HepG2 (cell line): Measurements from ENCODE around the gene MBOAT7. TPM values are rescaled to one million over a fixed set of nuclear protein-coding genes. Genes with fewer than 3 reads are reported as not detected.

Source experiments
- CHD4 ChIP-seq: fragments of 200-600 bp; sonication (generic); IDR thresholded peaks from 2 replicates; pipeline ENCODE4 v1.7.0; 2017; ENCODE audit warnings: mild to moderate bottlenecking, low read length, borderline replicate concordance
- EZH2 ChIP-seq: conservative IDR thresholded peaks from 2 replicates; pipeline ENCODE4 v1.6.1; 2012; ENCODE audit warnings: mild to moderate bottlenecking, low read depth, low read length, moderate library complexity
- FOXJ3 ChIP-seq: sonication (generic); formaldehyde crosslinking; IDR thresholded peaks from 2 replicates; pipeline ENCODE4 v1.4.0; 2020; ENCODE audit warnings: missing genetic modification reagents, mild to moderate bottlenecking, borderline replicate concordance
- GTF2F1 ChIP-seq: fragments of 150-350 bp; IDR thresholded peaks from 2 replicates; pipeline ENCODE4 v1.6.1; 2014; ENCODE audit warnings: low read length
- MBNL3 ChIP-seq: fragments of 250-450 bp; sonication (Bioruptor Pico); conservative IDR thresholded peaks from 2 replicates; pipeline ENCODE4 v1.8.0; 2022; ENCODE audit warnings: mild to moderate bottlenecking, inconsistent platforms
- MTA1 ChIP-seq: sonication (generic); formaldehyde crosslinking; IDR thresholded peaks from 2 replicates; pipeline ENCODE4 v1.4.0; 2020; ENCODE audit warnings: missing genetic modification reagents, mild to moderate bottlenecking, borderline replicate concordance
- NAIF1 ChIP-seq: sonication (generic); formaldehyde crosslinking; IDR thresholded peaks from 2 replicates; pipeline ENCODE4 v1.5.0; 2020; ENCODE audit warnings: mild to moderate bottlenecking, missing genetic modification reagents, borderline replicate concordance
- NCOA5 ChIP-seq: sonication (generic); formaldehyde crosslinking; IDR thresholded peaks from 2 replicates; pipeline ENCODE4 v1.4.0; 2020; ENCODE audit warnings: missing genetic modification reagents
- NR1H2 ChIP-seq: sonication (generic); formaldehyde crosslinking; IDR thresholded peaks from 2 replicates; pipeline ENCODE4 v1.8.1; 2022; ENCODE audit warnings: low read depth, missing genetic modification reagents, borderline replicate concordance
- PCBP1 ChIP-seq: fragments of 200-400 bp; formaldehyde crosslinking; IDR thresholded peaks from 2 replicates; pipeline ENCODE4 v1.6.1; 2017; ENCODE audit warnings: mild to moderate bottlenecking, low read depth, low read length, borderline replicate concordance
- POLR2A ChIP-seq, 2 experiments: IDR thresholded peaks; 2 replicates each; pipeline ENCODE4 v1.6.1; 2011; ENCODE audit warnings: low read depth in 2 of 2, low read length in 2 of 2, mild to moderate bottlenecking in 1 of 2, moderate library complexity in 1 of 2; ENCODE audit not compliant: insufficient read depth in 1 of 2
- PRPF4 ChIP-seq: fragments of 200-400 bp; formaldehyde crosslinking; IDR thresholded peaks from 2 replicates; pipeline ENCODE4 v1.6.1; 2016; ENCODE audit warnings: low read length, low read depth; ENCODE audit not compliant: poor library complexity, severe bottlenecking
- RBM22 ChIP-seq: fragments of 200-400 bp; formaldehyde crosslinking; optimal IDR thresholded peaks from 2 replicates; pipeline ENCODE3; 2017; ENCODE audit warnings: mild to moderate bottlenecking, low read length, moderate library complexity
- RBM39 ChIP-seq: fragments of 200-400 bp; formaldehyde crosslinking; IDR thresholded peaks from one replicate; pipeline ENCODE4 v1.6.1; 2018; ENCODE audit warnings: antibody characterized with exemption, mild to moderate bottlenecking, low read depth, low read length; ENCODE audit not compliant: poor library complexity, severe bottlenecking
- REXO4 ChIP-seq: sonication (generic); formaldehyde crosslinking; IDR thresholded peaks from 2 replicates; pipeline ENCODE4 v1.8.0; 2022; ENCODE audit warnings: missing genetic modification reagents, mild to moderate bottlenecking, borderline replicate concordance
- SKI ChIP-seq: fragments of 450-650 bp; IDR thresholded peaks from one replicate; pipeline ENCODE4 v1.6.1; 2018; ENCODE audit warnings: mild to moderate bottlenecking; ENCODE audit not compliant: partially characterized antibody
- SP1 ChIP-seq, 2 experiments: fragments of 450-650 bp in 1 of 2; sonication (generic) in 1 of 2; formaldehyde crosslinking in 1 of 2; IDR thresholded peaks; 2 replicates each; pipeline versions ENCODE4 v1.4.0 to v1.6.1; 2016 to 2020; ENCODE audit warnings: missing genetic modification reagents in 1 of 2
- ZBTB3 ChIP-seq: sonication (generic); formaldehyde crosslinking; IDR thresholded peaks from 2 replicates; pipeline ENCODE4 v1.4.0; 2020; ENCODE audit warnings: low read depth, mild to moderate bottlenecking, moderate library complexity, missing genetic modification reagents, borderline replicate concordance
- ZFP62 ChIP-seq: sonication (generic); formaldehyde crosslinking; IDR thresholded peaks from 2 replicates; pipeline ENCODE4 v1.4.0; 2020; ENCODE audit warnings: missing genetic modification reagents
- ZNF430 ChIP-seq: sonication (generic); formaldehyde crosslinking; IDR thresholded peaks from 2 replicates; pipeline ENCODE4 v1.9.0; 2021; ENCODE audit warnings: mild to moderate bottlenecking, missing genetic modification reagents
- ZNF569 ChIP-seq: sonication (generic); formaldehyde crosslinking; IDR thresholded peaks from 2 replicates; pipeline ENCODE4 v1.5.0; 2020; ENCODE audit warnings: mild to moderate bottlenecking, missing genetic modification reagents, moderate library complexity, borderline replicate concordance
- ZNF607 ChIP-seq: sonication (generic); formaldehyde crosslinking; IDR thresholded peaks from 2 replicates; pipeline ENCODE4 v1.5.1; 2020; ENCODE audit warnings: missing genetic modification reagents, mild to moderate bottlenecking, borderline replicate concordance
- ZNF660 ChIP-seq: sonication (generic); formaldehyde crosslinking; IDR thresholded peaks from 2 replicates; pipeline ENCODE4 v1.5.1; 2020; ENCODE audit warnings: mild to moderate bottlenecking, low read depth, missing genetic modification reagents, borderline replicate concordance
- ZNF7 ChIP-seq: IDR thresholded peaks from 2 replicates; pipeline ENCODE4 v1.6.1; 2016; ENCODE audit warnings: missing biosample characterization, missing genetic modification reagents
- ZNF749 ChIP-seq: sonication (generic); formaldehyde crosslinking; IDR thresholded peaks from 2 replicates; pipeline ENCODE4 v1.8.0; 2022; ENCODE audit warnings: mild to moderate bottlenecking, missing genetic modification reagents, moderate library complexity, borderline replicate concordance
- ZNF761 ChIP-seq: sonication (generic); formaldehyde crosslinking; conservative IDR thresholded peaks from 2 replicates; pipeline ENCODE4 v1.4.0; 2020; ENCODE audit warnings: mild to moderate bottlenecking, missing genetic modification reagents
- ZNF782 ChIP-seq: sonication (generic); formaldehyde crosslinking; IDR thresholded peaks from 2 replicates; pipeline ENCODE4 v1.4.0; 2020; ENCODE audit warnings: missing genetic modification reagents, mild to moderate bottlenecking, borderline replicate concordance
- ZSCAN20 ChIP-seq: sonication (generic); formaldehyde crosslinking; IDR thresholded peaks from 2 replicates; pipeline ENCODE4 v1.4.0; 2020; ENCODE audit warnings: missing genetic modification reagents, mild to moderate bottlenecking, borderline replicate concordance
- polyA plus RNA-seq, 8 experiments: library from polyadenylated mRNA; depleted of rRNA in 3 of 8; stranded (reverse) in 7 of 8; unstranded in 1 of 8; fragments of >200 nt; fragmentation: Illumina TruSeq in 4 of 8; extraction: Trizol in 4 of 8; gene quantifications; 2 replicates each; pipeline versions ENCODE4 v1.2.1 to v1.2.3, GENCODE V29; 2011 to 2016; ENCODE audit warnings: low read depth in 4 of 8, missing spikeins in 1 of 8, mixed read lengths in 1 of 8; ENCODE audit not compliant: insufficient read depth in 1 of 8
- total RNA-seq, 5 experiments: library from RNA; depleted of rRNA; stranded (reverse); fragments of >200 nt; fragmentation: Illumina TruSeq; extraction: Trizol; gene quantifications; 2 replicates each; pipeline ENCODE4 v1.2.3, GENCODE V29; 2016; ENCODE audit warnings: low read depth in 1 of 5
- TF ChIP-seq, protein P1 (sequence below): sonication (generic); formaldehyde crosslinking; IDR thresholded peaks from 2 replicates; pipeline ENCODE4 v1.4.0; 2020; ENCODE audit warnings: low read depth, missing genetic modification reagents

Gene MBOAT7
- total and polyA plus RNA-seq, 2 of the 13 experiments (the other 11 are each of a cell fraction or from before 2014, with no cell fraction given): 22.2 to 25.5 TPM

DNA sequence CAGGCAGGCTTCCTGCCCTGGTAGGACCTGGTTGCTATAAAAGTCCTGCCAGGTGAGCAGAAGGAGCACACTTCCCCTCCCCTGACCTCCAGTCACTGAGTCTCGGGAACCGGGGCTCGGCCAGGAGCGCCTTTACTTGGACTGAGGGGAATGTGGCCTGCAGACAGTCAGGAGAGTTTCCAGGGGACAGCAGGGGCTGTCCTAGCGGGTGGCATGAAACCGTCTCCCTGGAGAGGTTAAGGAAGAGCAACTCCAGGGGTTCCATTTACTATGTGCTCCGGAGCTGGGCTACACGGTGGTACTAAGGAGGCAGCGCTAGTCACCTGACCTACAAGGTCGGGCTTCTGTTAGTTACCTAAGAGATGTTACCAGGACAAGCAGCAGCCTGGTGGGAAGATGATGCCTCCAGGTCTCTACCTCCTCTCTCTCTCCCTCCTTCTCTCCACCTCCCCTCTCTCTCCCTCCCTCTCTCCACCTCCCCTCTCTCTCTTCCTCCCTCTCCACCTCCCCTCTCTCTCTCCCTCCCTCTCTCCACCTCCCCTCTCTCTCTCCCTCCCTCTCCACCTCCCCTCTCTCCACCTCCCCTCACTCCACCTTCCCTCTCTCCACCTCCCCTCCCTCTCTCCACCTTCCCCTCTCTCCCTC, 55.9 kb downstream of the MBOAT7 start (continued):
- TF ChIP-seq, protein P1, sequence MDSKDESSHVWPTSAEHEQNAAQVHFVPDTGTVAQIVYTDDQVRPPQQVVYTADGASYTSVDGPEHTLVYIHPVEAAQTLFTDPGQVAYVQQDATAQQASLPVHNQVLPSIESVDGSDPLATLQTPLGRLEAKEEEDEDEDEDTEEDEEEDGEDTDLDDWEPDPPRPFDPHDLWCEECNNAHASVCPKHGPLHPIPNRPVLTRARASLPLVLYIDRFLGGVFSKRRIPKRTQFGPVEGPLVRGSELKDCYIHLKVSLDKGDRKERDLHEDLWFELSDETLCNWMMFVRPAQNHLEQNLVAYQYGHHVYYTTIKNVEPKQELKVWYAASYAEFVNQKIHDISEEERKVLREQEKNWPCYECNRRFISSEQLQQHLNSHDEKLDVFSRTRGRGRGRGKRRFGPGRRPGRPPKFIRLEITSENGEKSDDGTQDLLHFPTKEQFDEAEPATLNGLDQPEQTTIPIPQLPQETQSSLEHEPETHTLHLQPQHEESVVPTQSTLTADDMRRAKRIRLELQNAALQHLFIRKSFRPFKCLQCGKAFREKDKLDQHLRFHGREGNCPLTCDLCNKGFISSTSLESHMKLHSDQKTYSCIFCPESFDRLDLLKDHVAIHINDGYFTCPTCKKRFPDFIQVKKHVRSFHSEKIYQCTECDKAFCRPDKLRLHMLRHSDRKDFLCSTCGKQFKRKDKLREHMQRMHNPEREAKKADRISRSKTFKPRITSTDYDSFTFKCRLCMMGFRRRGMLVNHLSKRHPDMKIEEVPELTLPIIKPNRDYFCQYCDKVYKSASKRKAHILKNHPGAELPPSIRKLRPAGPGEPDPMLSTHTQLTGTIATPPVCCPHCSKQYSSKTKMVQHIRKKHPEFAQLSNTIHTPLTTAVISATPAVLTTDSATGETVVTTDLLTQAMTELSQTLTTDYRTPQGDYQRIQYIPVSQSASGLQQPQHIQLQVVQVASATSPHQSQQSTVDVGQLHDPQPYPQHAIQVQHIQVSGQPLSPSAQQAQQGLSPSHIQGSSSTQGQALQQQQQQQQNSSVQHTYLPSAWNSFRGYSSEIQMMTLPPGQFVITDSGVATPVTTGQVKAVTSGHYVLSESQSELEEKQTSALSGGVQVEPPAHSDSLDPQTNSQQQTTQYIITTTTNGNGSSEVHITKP (CRISPR knock-in tag): no peak
- TF ChIP-seq POLR2A (IDR thresholded peaks at IDR 0.05; ENCODE audit: insufficient read depth in 1 of 2, low read depth in 2 of 2, low read length in 2 of 2) (0 out of 4 replicates have a peak, but pooled peaks of 1 of the 2 experiments have one; percentile 9), ZNF660 (CRISPR knock-in tag) (no peak), ZNF7 (CRISPR knock-in tag) (no peak), NAIF1 (CRISPR knock-in tag) (no peak), SP1 (IDR thresholded peaks at IDR 0.05) (no peak), SP1 (CRISPR knock-in tag; IDR thresholded peaks at IDR 0.05) (no peak), ZNF430 (CRISPR knock-in tag) (no peak), PRPF4 (peak; percentile 84), ZBTB3 (CRISPR knock-in tag) (no peak), CHD4 (peak; percentile 74; the same call in 1 of the 2 replicates), FOXJ3 (CRISPR knock-in tag) (no peak), MBNL3 (no peak), ZSCAN20 (CRISPR knock-in tag) (no peak), EZH2 (no peak), PCBP1 (peak; percentile 99), NR1H2 (CRISPR knock-in tag) (no peak), ZNF749 (no peak), RBM39 (peak; percentile 95), ZNF782 (CRISPR knock-in tag) (no peak), ZNF569 (CRISPR knock-in tag) (no peak), ZNF607 (CRISPR knock-in tag) (no peak), ZFP62 (CRISPR knock-in tag) (no peak), SKI (no peak), NCOA5 (CRISPR knock-in tag) (no peak), MTA1 (CRISPR knock-in tag) (no peak), GTF2F1 (peak; percentile 73; the same call in 1 of the 2 replicates), RBM22 (peak; percentile 78), REXO4 (CRISPR knock-in tag) (no peak), ZNF761 (CRISPR knock-in tag) (no peak)
